IPS-20b (cell line): ENCODE measurements around the gene MRPL39.

ENCODE experiments used
- H3K27ac ChIP-seq: one replicate; pipeline ENCODE4 v1.5.1; 2013; ENCODE audit warnings: low read length
- H3K27me3 ChIP-seq: 2 replicates; pipeline ENCODE4 v1.6.1; 2013; ENCODE audit warnings: mild to moderate bottlenecking, low read length, inconsistent platforms; ENCODE audit not compliant: insufficient read depth
- H3K36me3 ChIP-seq: 2 replicates; pipeline ENCODE4 v1.6.1; 2013; ENCODE audit warnings: low read depth, mild to moderate bottlenecking, inconsistent platforms, low read length, moderate library complexity; ENCODE audit not compliant: insufficient read depth
- H3K4me1 ChIP-seq: 2 replicates; pipeline ENCODE4 v1.6.1; 2013; ENCODE audit warnings: mild to moderate bottlenecking, control low read depth, inconsistent platforms, low read length, moderate library complexity; ENCODE audit not compliant: insufficient read depth
- H3K4me3 ChIP-seq: 2 replicates; pipeline ENCODE4 v1.5.1; 2013; ENCODE audit warnings: mild to moderate bottlenecking, low read length, inconsistent platforms
- H3K9ac ChIP-seq: 2 replicates; pipeline ENCODE4 v1.6.1; 2013; ENCODE audit warnings: low read depth, mild to moderate bottlenecking, inconsistent platforms, low read length, moderate library complexity
- H3K9me3 ChIP-seq: 2 replicates; pipeline ENCODE4 v1.6.1; 2013; ENCODE audit warnings: mild to moderate bottlenecking, low read depth, low read length, inconsistent platforms; ENCODE audit not compliant: insufficient read depth

Gene MRPL39

GRCh38 chr21:25608044-25608737 lies 910 bp upstream of the MRPL39 start:
- Histone ChIP-seq H3K9ac (peak overlapping the region; percentile 1; the same call in 1 of the 2 replicates), H3K9me3 (no peaks in the 10 kb centered on the region), H3K27me3 (0 out of 2 replicates have a peak, but pooled peaks cover 4% of the 10 kb centered on the region), H3K4me3 (peak overlapping the region; percentile 99), H3K27ac (no peak overlapping the region), H3K4me1 (no peaks in the 10 kb centered on the region), H3K36me3 (peaks cover 26% of the 10 kb centered on the region)

- no peaks in the 10 kb centered on the region for H3K9me3 ChIP-seq
- H3K36me3 ChIP-seq, result peaks cover 86% of the 10 kb centered on the region
These were observed 17.4 kb downstream of the MRPL39 start for GRCh38 chr21:25589887-25590286.

GRCh38 chr21:25586791-25587190 lies 20.5 kb downstream of the MRPL39 start:
- Histone ChIP-seq H3K9me3 (no peaks in the 10 kb centered on the region), H3K36me3 (peaks cover 60% of the 10 kb centered on the region), H3K27ac (no peak overlapping the region), H3K27me3 (no peaks in the 10 kb centered on the region), H3K4me3 (no peak overlapping the region), H3K9ac (no peak overlapping the region), H3K4me1 (no peaks in the 10 kb centered on the region)

More at GRCh38 chr21:25589887-25590286, 17.4 kb downstream of the MRPL39 start:
- Histone ChIP-seq H3K27me3 (no peaks in the 10 kb centered on the region), H3K4me1 (no peaks in the 10 kb centered on the region), H3K9ac (no peak overlapping the region), H3K27ac (no peak overlapping the region), H3K4me3 (no peak overlapping the region)

GRCh38 chr21:25586326-25586725 lies 21.0 kb downstream of the MRPL39 start:
- H3K27ac ChIP-seq, result no peak overlapping the region
- H3K36me3 ChIP-seq, result peaks cover 55% of the 10 kb centered on the region
- H3K4me3 ChIP-seq, result no peak overlapping the region
- H3K9me3 ChIP-seq, result no peaks in the 10 kb centered on the region
- no peak overlapping the region for H3K9ac ChIP-seq
- H3K27me3 ChIP-seq, result no peaks in the 10 kb centered on the region
- no peaks in the 10 kb centered on the region for H3K4me1 ChIP-seq

- H3K9me3 ChIP-seq, result no peaks in the 10 kb centered on the region
- H3K36me3 ChIP-seq, result peaks cover 43% of the 10 kb centered on the region
These were observed 22.2 kb downstream of the MRPL39 start for GRCh38 chr21:25584833-25585676.

GRCh38 chr21:25583370-25584130 lies 23.7 kb downstream of the MRPL39 start:
- H3K4me3 ChIP-seq, result no peak overlapping the region
- no peak overlapping the region for H3K27ac ChIP-seq
- H3K9me3 ChIP-seq, result no peaks in the 10 kb centered on the region
- H3K9ac ChIP-seq, result no peak overlapping the region
- H3K27me3 ChIP-seq, result no peaks in the 10 kb centered on the region
- H3K36me3 ChIP-seq, result peaks cover 29% of the 10 kb centered on the region
- H3K4me1 ChIP-seq, result no peaks in the 10 kb centered on the region

More at GRCh38 chr21:25584833-25585676, 22.2 kb downstream of the MRPL39 start:
- H3K27ac ChIP-seq, result no peak overlapping the region
- H3K4me1 ChIP-seq, result no peaks in the 10 kb centered on the region
- no peaks in the 10 kb centered on the region for H3K27me3 ChIP-seq
- no peak overlapping the region for H3K4me3 ChIP-seq
- H3K9ac ChIP-seq, result no peak overlapping the region

- H3K36me3 ChIP-seq, result peaks cover 24% of the 10 kb centered on the region
These were observed 24.4 kb downstream of the MRPL39 start for GRCh38 chr21:25582888-25583287.

GRCh38 chr21:25582164-25582790 lies 25.0 kb downstream of the MRPL39 start:
- H3K4me3 ChIP-seq, result no peak overlapping the region
- H3K9me3 ChIP-seq, result no peaks in the 10 kb centered on the region
- H3K27ac ChIP-seq, result no peak overlapping the region
- no peaks in the 10 kb centered on the region for H3K27me3 ChIP-seq
- H3K9ac ChIP-seq, result no peak overlapping the region
- no peaks in the 10 kb centered on the region for H3K4me1 ChIP-seq
- peaks cover 18% of the 10 kb centered on the region for H3K36me3 ChIP-seq

More at GRCh38 chr21:25582888-25583287, 24.4 kb downstream of the MRPL39 start:
- H3K4me1 ChIP-seq, result no peaks in the 10 kb centered on the region
- no peak overlapping the region for H3K9ac ChIP-seq
- H3K9me3 ChIP-seq, result no peaks in the 10 kb centered on the region
- H3K27me3 ChIP-seq, result no peaks in the 10 kb centered on the region
- no peak overlapping the region for H3K27ac ChIP-seq
- no peak overlapping the region for H3K4me3 ChIP-seq

- H3K27me3 ChIP-seq, result no peaks in the 10 kb centered on the region
- no peaks in the 10 kb centered on the region for H3K4me1 ChIP-seq
- H3K9me3 ChIP-seq, result no peaks in the 10 kb centered on the region
- no peak overlapping the region for H3K27ac ChIP-seq
- no peak overlapping the region for H3K4me3 ChIP-seq
- H3K36me3 ChIP-seq, result peaks cover 13% of the 10 kb centered on the region; the same call in 1 of the 2 replicates
- H3K9ac ChIP-seq, result no peak overlapping the region
These were observed 25.7 kb downstream of the MRPL39 start for GRCh38 chr21:25581582-25581981.

GRCh38 chr21:25580912-25581260 lies 26.4 kb downstream of the MRPL39 start:
- H3K4me3 ChIP-seq, result no peak overlapping the region
- H3K9me3 ChIP-seq, result no peaks in the 10 kb centered on the region
- H3K36me3 ChIP-seq, result peaks cover 7% of the 10 kb centered on the region; the same call in 1 of the 2 replicates
- no peaks in the 10 kb centered on the region for H3K27me3 ChIP-seq
- H3K27ac ChIP-seq, result no peak overlapping the region
- no peak overlapping the region for H3K9ac ChIP-seq
- H3K4me1 ChIP-seq, result no peaks in the 10 kb centered on the region
